Stromal cell of bone marrow (primary cell): ENCODE data around the gene GHR.

ENCODE experiments used
- DNase-seq: peaks from one replicate; pipeline ENCODE4 v3.0.0-alpha.2; 2012; ENCODE audit warnings: low read depth

The GHR gene

GRCh38 chr5:42462083-42462482 lies 38.8 kb downstream of the GHR start:
- DNase-seq: no peak

GRCh38 chr5:42467572-42467971 lies 44.3 kb downstream of the GHR start:
- DNase-seq: no peak

DNA sequence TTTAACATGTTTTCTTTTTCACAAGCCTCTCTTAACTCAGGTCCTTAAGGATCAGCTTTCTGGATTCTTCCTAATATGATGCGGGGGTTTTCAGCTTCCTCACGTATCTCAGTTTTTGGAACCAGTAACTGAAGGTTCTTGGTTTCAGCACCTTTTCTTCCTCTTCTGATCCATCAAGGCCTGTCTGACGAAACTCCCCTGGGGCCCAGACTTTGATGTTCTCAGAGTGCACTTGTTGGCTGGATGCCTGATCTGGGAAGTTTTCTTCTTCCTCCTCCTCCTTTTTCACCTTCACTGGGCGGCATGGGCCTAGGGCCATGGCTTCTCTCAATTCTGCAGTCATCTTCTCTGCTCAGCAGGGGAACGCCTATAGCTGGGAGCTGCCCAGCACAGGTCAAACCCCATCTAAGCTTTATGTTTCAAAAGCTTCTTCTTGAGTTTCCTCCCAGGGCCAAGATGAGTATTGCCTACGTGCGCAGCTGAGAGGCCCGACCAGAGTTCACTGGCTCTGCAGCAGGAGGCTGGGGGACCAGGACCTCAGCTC lies 44.8 kb downstream of the GHR start:
- DNase-seq: no peak

- DNase-seq: no peak
These were observed 60.4 kb downstream of the GHR start for GRCh38 chr5:42483472-42484154.

- DNase-seq: no peak
These were observed 63.8 kb downstream of the GHR start for GRCh38 chr5:42487077-42487476.

DNA sequence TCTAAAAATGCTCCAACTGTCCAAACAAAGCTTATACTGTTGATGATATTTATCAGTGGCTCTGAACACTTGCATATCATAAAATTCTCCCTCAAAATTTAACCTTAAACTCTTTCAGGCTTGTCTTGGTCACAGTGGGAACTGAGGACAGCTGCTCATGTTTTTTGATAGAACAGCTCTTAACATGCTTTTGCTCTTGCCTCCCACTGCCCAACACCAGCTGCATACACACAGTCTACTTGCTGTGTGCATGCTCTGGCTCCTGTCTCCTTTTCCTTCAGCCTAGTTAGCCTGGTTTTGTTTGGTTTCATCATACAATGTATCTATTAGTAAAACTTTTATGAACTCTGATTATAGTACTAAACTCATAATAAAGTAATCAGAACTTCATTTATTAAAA lies 64.6 kb downstream of the GHR start:
- DNase-seq: no peak

- no peak for DNase-seq
These were observed 67.6 kb downstream of the GHR start for GRCh38 chr5:42490831-42491230.

DNA sequence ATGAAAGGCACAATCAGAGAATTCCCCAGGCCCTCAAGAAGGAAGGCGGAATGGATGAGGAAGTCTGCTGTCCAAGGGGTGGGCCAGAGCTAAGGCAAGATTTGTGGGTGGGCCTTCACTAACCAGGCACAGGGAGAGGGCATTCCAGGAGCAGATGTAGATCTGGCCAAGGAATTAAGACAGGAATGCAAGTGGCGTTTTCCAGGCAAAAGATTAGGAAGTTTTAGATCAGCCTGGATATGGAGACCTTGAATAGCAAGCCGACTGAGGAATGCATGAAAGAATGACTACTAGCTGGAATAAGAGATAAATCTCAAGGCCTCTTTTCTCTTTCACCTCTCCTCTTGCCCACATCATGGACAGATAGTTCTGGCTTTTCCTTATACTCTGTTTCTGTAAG lies 68.5 kb downstream of the GHR start:
- DNase-seq: no peak

DNA sequence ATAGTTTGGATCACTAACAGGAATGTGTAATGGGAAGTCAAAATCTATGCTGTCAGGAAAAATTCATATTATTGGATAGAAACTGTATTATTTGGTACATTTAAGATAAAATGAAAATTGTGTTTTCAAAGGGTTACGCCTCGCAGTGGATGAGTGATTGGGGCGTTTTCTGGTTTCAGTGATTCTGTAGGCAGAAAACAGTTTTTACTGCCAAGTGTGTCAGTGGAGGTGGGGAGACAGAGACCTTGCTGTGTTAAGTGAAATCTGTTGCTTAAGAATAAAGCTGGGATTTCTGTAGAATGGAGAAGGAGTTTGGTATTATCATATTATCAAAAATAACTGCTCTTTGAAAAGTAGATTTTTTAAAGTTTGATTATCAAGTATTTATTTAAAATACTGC lies 69.7 kb downstream of the GHR start:
- DNase-seq: no peak

GRCh38 chr5:42494414-42494813 lies 71.2 kb downstream of the GHR start:
- DNase-seq: no peak

DNA sequence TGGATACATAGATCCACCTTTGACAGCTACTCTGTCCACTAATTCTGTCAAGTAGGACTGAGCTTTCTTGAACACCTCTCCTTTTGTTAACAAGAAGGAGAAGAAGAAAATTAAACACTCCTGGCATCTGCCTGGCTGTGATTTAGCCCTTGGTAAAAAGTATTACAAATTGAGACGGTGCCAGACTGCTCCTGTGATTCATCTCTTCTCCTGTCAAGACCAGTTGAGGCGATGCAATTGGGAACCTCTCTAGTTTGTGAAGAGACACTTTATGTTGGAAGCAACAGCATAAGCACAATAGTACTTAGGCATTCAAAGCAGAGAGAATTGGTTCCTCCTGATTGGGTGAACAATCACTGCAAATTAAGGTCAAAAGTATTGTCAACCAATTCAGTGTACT lies 72.7 kb downstream of the GHR start:
- DNase-seq: peak; percentile 55

DNA sequence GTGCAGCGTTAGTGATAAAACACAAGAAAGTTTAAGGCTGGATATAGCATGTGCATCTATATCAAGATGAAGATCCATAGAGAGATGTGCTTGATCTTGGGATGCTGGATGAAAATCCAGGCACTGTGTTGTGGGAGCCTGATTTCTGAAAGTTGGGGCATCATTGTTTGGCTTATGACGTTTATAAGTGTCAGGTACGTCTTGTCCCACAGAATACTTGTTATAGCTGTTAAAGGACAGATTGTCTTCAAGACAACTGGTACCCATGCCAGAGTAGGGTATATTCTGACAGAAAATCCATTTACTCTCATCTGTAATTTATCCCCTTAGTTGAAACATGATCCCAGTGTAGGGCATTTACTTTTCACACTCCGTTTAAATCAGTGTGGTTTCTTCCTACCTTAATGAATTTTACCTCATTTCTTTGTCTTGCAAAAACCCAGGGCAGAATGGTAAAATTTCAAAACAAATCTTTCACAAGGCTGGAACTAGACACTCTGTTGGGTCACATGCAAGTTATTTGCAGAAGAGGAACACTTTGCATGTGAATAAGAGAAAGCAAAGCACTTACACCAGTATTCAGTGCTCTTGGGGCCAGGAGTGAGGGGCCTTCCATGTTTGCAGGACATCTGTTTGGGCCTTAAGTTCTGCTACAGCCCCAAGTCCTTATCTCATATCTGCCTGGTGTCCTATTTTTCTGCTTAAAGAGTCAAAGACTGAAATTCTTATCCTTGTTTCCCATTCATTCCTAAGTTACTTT lies 73.3 kb downstream of the GHR start:
- DNase-seq: no peak

DNA sequence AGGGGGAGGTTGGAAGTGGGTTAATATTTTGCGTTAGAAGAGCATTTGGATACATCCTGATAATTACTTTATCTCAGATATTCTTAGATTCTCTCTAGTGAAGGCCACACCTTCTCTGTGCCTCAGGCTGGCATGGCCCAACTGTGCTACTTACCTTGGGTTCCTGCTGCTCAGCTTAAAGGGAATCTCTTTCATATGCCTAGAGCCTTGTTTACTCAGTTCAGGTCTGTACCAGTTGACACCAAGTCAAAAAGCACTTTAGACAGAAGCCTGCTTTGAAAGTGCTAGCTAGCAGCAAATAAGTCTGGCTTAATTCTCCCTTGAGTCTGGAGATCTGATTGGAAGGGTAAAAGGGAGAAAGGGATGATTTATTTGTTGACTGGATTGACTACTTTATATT lies 74.8 kb downstream of the GHR start:
- no peak for DNase-seq

GRCh38 chr5:42499016-42499415 lies 75.8 kb downstream of the GHR start:
- DNase-seq: no peak

DNA sequence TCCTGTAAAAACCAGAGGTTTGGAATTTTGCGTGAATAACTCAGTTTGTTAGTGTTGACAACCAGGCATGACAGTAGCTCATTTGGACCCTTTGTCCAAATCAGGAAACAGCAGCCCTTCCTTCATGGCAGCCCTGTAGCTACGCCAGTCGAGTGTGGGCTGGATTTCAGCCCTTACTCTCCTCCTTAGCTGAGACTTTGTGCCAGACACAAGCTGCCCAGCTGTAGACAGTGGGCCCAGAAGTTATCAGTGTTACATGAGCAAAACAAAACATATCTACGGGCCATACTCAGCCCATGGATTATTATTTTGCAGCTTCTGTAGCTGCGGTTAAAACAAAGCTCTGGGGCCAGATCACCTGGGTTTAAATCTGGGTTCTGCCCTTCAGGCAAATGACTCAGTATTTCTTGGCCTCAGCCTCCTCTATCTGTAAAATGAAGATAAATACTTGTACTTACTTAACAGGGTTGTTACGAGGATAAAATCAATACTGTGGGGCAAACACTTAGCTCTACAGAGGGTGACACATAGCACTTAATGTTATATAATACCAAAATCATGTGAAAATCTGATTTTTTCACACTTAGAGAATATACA lies 76.9 kb downstream of the GHR start:
- DNase-seq: no peak

DNA sequence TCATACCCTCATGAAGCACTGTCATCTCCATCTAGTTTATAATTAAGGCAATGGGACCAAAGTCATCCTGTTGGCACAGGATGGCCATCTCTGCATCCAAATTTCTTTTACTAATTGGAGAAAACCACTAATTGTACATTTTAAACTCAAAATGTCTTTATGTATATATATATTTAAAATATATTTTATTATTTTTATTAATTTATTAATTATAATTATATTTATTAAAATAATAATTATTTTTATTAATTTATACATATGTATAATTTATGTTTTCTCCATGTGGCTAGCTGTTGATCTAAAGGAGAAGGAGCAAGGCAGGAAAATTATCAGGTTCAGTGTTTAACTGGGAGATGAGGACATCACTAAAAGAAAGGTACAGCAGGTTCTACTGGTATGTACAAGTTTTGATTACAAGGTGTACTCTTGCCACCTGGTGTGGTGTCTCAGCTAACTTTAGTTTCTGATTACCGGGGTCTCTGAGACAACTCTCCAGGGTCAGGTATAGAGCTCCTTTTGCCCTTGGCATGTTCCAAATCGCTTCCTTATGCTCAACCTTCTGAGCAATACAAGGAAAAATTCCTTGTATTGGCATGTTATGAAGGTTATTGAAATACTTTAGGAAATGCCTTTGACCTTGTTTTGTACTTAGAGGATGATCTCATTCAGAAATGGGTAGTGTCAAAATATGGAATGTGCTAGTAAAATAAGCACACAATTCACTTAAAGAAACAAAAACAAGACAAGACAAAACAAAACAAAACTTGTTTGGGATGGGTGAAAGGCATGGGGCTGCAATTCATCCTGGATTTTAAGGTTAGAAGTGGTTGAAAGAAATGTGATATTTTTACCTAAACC lies 79.6 kb downstream of the GHR start:
- DNase-seq: no peak

DNA sequence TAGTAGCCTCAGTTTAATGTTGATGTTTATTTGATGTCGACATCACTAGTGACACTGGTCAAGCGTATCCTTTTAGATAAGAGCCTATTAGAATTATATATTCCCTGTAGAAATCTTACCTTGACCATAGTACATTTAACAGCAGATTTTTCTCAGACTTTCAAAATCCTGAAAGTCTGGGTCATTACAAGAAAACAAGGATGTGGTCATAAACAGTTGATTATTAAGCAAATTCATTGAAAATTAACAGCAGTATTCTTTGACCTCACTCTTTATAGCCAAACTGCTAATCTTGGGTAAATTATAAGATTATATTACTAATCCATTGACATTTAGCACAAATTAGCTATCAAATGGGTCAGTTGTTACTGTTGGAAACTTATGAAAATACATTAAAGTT lies 83.4 kb downstream of the GHR start:
- DNase-seq: no peak

DNA sequence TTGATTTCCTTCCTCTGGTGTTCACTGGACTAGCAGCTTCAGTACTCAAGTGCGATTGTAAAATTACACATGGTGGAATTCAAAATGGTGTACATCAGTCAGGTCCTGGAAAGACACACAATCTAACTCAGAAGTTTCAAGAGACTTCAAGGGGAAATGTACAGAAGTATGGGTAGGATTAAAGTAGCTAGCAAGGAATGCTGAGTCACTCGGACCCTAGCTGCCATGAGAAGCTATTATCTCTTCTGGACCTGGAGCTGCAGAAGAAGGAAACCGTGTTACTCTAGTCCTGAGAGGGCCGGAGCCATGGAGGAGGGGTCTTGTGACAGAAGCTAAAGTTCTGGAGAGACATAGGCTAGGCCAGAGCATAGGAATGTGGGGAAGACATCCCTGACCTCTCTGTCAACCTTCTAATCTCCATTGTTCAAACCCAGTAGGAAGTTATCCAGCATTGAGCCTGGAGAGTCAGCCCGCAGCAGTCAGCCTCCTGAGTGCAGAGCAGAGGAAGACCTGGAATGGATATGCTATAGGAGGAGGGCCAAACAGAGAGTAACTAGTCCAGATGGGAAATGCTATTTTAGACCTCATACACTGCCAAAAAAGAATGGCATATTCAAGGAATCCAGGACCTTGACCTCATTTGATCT lies 84.3 kb downstream of the GHR start:
- no peak for DNase-seq

- no peak for DNase-seq
These were observed 90.0 kb downstream of the GHR start for GRCh38 chr5:42513246-42513645.

DNA sequence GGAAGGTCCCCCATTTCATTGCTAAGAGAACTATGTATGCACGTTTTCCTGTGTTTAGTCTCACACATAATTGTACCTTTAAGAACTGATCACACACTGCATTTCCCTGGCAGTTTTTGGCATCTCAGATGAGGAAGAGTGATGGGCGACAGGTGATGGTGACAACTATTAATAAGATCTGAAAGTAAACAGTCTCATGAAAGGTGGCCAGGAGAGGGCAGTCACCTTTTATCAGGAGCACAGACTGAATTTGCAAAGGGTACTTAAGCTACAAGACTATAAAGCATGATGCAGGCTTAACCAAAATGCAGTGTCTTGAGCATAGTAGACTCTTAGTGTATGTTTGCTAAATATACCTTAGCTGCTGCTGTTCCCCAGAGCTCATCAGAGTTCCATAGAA lies 91.5 kb downstream of the GHR start:
- no peak for DNase-seq

- DNase-seq: no peak
These were observed 92.3 kb downstream of the GHR start for GRCh38 chr5:42515504-42515903.
